ENCODE data around the gene AP1S3.
"Not testable (repeated sequence)": the region's sequence is repeated elsewhere in the genome, so short reads cannot be mapped to it uniquely, and the experiment has no call there.

Gene AP1S3

DNA sequence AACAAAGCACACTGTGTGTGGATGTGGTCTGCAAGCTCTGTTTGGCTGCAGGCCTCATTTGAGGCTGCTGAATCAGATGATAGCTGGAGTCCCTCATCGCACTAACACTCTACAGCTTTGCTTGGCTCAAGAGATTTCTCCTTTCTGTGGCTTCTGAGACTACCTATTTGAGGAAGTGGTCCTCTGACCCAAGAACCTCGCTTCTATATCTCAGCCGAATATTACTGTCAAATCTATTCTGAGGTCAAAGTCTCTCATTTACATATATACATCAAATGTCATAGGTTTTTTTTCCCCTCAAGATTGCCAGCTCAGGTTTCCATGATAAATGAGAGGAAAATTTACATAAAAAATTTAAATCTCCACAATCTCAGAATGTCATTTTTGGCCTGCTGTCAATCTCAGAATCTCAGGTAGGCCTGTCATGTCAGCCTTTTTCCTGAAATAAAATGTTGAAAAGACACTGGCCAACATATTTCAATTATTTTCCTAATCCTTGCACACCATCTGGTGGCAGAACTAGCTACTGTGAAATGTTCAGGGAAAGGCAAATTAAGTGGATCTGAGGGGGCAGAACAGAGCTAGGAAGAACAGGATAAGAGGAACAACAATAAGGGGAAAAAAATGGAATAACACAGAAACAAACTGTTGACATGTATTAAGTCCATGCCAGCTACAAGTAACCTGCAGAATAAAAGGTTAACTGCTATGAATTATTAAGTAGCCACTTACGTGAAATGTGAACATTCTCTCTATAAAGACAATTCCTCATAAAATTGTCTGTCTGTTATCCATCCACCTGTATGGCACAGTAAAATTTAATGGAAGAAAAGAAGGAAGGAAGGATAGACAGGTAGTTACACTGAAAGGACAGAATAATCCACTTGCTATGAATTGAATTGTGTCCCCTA, 39.3 kb downstream of the AP1S3 start:
- no peaks in the 10 kb centered on the region for H3K9me3 ChIP-seq (replicated peaks; ENCODE audit: low read length)
- peaks cover 43% of the 10 kb centered on the region for H3K4me1 ChIP-seq (ENCODE audit: control insufficient read depth, insufficient read depth, low read length)
- H3K27me3 ChIP-seq (ENCODE audit: control insufficient read depth, insufficient read depth, low read length) = no peaks in the 10 kb centered on the region
- H3K36me3 ChIP-seq (ENCODE audit: insufficient read depth, low read length) = no peaks in the 10 kb centered on the region
- no peak overlapping the region for H3K4me2 ChIP-seq (ENCODE audit: low read length)
- H3K4me3 ChIP-seq (ENCODE audit: low read length) = no peak overlapping the region
- H3K9ac ChIP-seq (ENCODE audit: low read depth, low read length) = no peak overlapping the region

DNA sequence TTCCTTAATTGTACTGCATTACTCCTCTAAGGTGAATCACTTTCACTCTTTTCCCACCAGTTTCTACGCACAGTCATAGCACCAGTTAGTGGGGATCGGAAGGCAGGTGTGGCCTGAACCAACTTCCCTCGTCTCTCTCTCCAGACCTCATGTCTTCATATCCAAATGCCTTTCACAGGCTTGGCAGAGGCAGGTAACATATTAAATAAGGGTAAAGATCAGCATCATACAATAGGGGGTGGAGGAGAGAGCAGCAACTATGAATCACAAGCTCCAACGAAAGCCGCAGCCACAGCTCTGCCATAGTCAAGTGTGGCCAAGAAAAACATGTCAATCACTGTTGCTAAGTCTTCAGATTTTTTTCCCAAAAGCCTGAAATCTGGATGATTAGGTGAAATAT, 40.3 kb downstream of the AP1S3 start:
- Histone ChIP-seq H3K27me3 (ENCODE audit: control insufficient read depth, insufficient read depth, low read length) (no peaks in the 10 kb centered on the region), H3K4me2 (ENCODE audit: low read length) (peak overlapping the region; percentile 7), H3K36me3 (ENCODE audit: insufficient read depth, low read length) (no peaks in the 10 kb centered on the region), H3K4me3 (ENCODE audit: low read length) (no peak overlapping the region), H3K4me1 (ENCODE audit: control insufficient read depth, insufficient read depth, low read length) (peaks cover 43% of the 10 kb centered on the region), H3K9me3 (replicated peaks; ENCODE audit: low read length) (no peaks in the 10 kb centered on the region), H3K9ac (ENCODE audit: low read depth, low read length) (no peak overlapping the region)

DNA sequence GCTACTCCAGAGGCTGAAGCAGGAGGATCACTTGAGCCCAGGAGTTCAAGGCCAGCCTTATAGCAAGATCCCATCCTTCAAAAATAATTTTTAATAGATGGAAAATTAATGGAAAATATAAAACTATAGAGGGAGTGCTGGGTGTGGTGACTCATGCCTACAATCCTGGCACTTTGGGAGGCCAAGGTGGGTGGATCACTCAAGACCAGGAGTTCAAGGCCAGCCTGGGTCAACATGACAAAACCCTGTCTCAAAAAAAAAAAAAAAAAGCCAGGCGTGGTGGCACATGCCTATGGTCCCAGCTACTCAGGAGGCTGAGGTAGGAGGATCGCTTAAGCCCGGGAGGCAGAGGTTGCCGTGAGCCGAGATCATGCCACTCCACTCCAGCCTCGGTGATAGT, 48.0 kb downstream of the AP1S3 start:
- Histone ChIP-seq H3K4me2 (ENCODE audit: low read length) (no peak overlapping the region), H3K9ac (ENCODE audit: low read depth, low read length) (no peak overlapping the region), H3K4me1 (ENCODE audit: control insufficient read depth, insufficient read depth, low read length) (no peaks in the 10 kb centered on the region), H3K36me3 (ENCODE audit: insufficient read depth, low read length) (no peaks in the 10 kb centered on the region), H3K27me3 (ENCODE audit: control insufficient read depth, insufficient read depth, low read length) (no peaks in the 10 kb centered on the region), H3K4me3 (ENCODE audit: low read length) (no peak overlapping the region), H3K9me3 (replicated peaks; ENCODE audit: low read length) (no peaks in the 10 kb centered on the region)

DNA sequence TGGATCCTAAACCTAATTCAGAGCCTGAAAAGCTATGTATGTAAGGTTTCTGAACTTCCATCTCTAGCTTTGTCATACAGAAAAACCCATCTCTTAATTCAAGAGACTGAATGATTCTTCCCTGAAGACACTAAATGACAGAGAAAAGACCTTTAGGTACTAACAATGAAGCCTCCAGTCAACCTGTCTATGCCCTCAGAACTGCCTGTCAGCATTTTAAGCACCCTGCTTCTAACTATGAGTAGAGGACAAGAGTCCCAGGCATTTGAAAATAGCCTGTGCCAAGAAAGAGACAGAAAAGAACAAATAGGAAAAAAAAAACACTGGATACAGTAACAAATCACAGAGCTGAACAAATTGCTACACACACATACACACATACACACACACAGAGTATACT, 48.6 kb downstream of the AP1S3 start:
- H3K9ac ChIP-seq (ENCODE audit: low read depth, low read length) = no peak overlapping the region
- no peaks in the 10 kb centered on the region for H3K27me3 ChIP-seq (ENCODE audit: control insufficient read depth, insufficient read depth, low read length)
- H3K4me1 ChIP-seq (ENCODE audit: control insufficient read depth, insufficient read depth, low read length) = no peaks in the 10 kb centered on the region
- H3K36me3 ChIP-seq (ENCODE audit: insufficient read depth, low read length) = no peaks in the 10 kb centered on the region
- no peaks in the 10 kb centered on the region for H3K9me3 ChIP-seq (replicated peaks; ENCODE audit: low read length)
- no peak overlapping the region for H3K4me3 ChIP-seq (ENCODE audit: low read length)
- H3K4me2 ChIP-seq (ENCODE audit: low read length) = no peak overlapping the region

DNA sequence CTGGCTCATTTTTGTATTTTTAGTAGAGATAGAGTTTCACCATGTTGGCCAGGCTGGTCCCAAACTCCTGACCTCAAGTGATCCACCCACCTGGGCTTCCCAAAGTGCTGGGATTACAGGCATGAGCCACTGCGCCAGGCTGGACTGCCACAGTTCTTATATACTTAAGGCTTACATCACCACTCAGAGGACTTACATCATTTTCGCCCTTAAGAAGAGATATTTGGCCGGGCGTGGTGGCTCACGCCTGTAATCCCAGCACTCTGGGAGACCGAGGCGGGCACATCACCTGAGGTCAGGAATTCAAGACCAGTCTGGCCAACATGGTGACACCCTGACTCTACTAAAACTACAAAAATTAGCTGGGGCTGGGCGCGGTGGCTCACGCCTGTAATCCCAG, 49.3 kb downstream of the AP1S3 start:
- not testable (repeated sequence) for H3K9me3 ChIP-seq (replicated peaks; ENCODE audit: low read length); H3K4me1 ChIP-seq (ENCODE audit: control insufficient read depth, insufficient read depth, low read length); H3K36me3 ChIP-seq (ENCODE audit: insufficient read depth, low read length); H3K27me3 ChIP-seq (ENCODE audit: control insufficient read depth, insufficient read depth, low read length); H3K4me2 ChIP-seq (ENCODE audit: low read length); H3K9ac ChIP-seq (ENCODE audit: low read depth, low read length); H3K4me3 ChIP-seq (ENCODE audit: low read length)

DNA sequence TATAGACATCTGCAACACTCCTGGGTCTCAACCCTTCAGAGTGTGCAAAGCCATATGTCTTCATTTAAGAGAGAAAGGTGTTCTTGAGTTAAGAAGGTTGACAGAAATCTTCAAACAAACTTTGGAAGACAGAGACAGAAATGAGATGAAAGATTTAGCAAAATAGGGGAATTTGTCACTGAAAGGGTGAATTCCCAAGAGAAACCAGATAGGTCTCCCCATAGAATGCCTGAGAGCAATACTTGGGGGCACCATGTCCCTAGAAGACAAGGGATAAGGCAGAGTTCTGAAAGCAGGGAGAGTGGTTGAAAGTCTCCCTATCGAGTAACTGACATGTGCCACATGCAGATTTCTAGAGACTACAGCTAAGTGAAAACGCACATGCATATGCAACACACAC, 50.0 kb downstream of the AP1S3 start:
- H3K9ac ChIP-seq (ENCODE audit: low read depth, low read length) = no peak overlapping the region
- no peak overlapping the region for H3K4me2 ChIP-seq (ENCODE audit: low read length)
- no peaks in the 10 kb centered on the region for H3K9me3 ChIP-seq (replicated peaks; ENCODE audit: low read length)
- no peaks in the 10 kb centered on the region for H3K36me3 ChIP-seq (ENCODE audit: insufficient read depth, low read length)
- no peaks in the 10 kb centered on the region for H3K27me3 ChIP-seq (ENCODE audit: control insufficient read depth, insufficient read depth, low read length)
- no peak overlapping the region for H3K4me3 ChIP-seq (ENCODE audit: low read length)
- H3K4me1 ChIP-seq (ENCODE audit: control insufficient read depth, insufficient read depth, low read length) = no peaks in the 10 kb centered on the region

DNA sequence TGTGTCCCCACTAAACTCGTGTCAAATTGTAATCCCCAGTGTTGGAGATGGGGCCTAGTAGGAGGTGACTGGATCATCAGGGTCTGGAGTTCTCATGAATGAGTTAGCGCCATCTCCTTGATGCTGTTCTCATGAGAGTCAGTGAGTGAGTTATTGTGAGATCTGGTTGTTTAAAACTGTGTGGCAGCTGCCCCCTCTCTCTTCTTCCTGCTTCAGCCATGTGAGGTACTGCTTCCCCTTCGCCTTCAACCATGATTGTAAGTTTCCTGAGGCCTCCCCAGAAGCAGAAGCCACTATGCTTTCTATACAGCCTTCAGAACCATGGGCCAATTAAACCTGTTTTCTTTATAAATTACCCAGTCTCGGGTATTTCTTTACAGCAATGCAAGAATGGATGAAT, 50.4 kb downstream of the AP1S3 start:
- no peak overlapping the region for H3K4me2 ChIP-seq (ENCODE audit: low read length)
- H3K9ac ChIP-seq (ENCODE audit: low read depth, low read length) = no peak overlapping the region
- H3K27me3 ChIP-seq (ENCODE audit: control insufficient read depth, insufficient read depth, low read length) = no peaks in the 10 kb centered on the region
- no peaks in the 10 kb centered on the region for H3K4me1 ChIP-seq (ENCODE audit: control insufficient read depth, insufficient read depth, low read length)
- no peaks in the 10 kb centered on the region for H3K36me3 ChIP-seq (ENCODE audit: insufficient read depth, low read length)
- no peak overlapping the region for H3K4me3 ChIP-seq (ENCODE audit: low read length)
- H3K9me3 ChIP-seq (replicated peaks; ENCODE audit: low read length) = no peaks in the 10 kb centered on the region

DNA sequence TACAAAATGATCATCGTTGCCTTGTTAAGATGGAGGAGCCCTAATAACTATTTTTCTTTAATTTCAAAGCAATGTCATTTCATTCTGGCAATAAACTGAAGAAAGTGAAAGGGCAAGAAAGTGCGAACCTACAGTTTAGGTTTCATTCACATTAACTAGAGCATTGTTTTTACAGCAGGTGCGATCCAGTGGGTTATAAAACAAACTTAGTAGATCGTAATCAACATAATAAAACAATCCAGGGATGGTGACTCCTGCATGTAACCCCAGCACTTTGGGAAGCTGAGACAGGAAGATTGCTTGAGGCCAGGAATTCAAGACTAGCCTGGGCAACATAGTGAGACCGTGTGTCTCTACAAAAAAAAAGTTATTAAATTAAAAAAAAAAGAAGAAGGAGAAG, 51.1 kb downstream of the AP1S3 start:
- Histone ChIP-seq H3K9ac (ENCODE audit: low read depth, low read length) (no peak overlapping the region), H3K4me2 (ENCODE audit: low read length) (no peak overlapping the region), H3K4me1 (ENCODE audit: control insufficient read depth, insufficient read depth, low read length) (no peaks in the 10 kb centered on the region), H3K4me3 (ENCODE audit: low read length) (no peak overlapping the region), H3K36me3 (ENCODE audit: insufficient read depth, low read length) (no peaks in the 10 kb centered on the region), H3K27me3 (ENCODE audit: control insufficient read depth, insufficient read depth, low read length) (no peaks in the 10 kb centered on the region), H3K9me3 (replicated peaks; ENCODE audit: low read length) (no peaks in the 10 kb centered on the region)

DNA sequence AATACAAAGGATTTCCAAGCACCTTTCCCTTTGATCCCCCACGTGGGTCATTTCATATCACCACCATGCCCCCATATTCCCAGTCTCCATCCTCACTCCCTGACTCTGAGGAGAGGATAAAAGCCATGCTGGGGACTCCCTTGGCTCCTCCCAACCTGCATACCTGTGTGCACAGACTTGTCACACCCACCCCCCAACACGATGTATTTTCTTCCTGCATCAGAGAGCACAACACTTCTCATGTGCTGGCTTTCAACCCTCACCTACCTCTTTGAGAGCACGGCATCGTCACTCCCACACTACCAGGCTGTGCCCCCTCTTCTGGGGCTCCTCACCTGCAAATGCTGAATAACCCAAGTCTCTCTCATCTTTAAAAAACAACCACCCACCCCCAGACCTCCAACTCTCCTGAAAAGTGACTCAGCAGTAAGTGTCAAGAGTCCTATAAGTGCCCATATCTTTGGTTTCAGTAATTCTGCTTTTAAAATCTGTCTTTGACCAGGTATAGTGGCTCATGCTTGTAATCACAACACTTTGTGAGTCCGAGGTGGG, 53.1 kb downstream of the AP1S3 start:
- no peaks in the 10 kb centered on the region for H3K27me3 ChIP-seq (ENCODE audit: control insufficient read depth, insufficient read depth, low read length)
- no peak overlapping the region for H3K4me3 ChIP-seq (ENCODE audit: low read length)
- no peaks in the 10 kb centered on the region for H3K36me3 ChIP-seq (ENCODE audit: insufficient read depth, low read length)
- no peaks in the 10 kb centered on the region for H3K9me3 ChIP-seq (replicated peaks; ENCODE audit: low read length)
- no peak overlapping the region for H3K4me2 ChIP-seq (ENCODE audit: low read length)
- H3K4me1 ChIP-seq (ENCODE audit: control insufficient read depth, insufficient read depth, low read length) = no peaks in the 10 kb centered on the region
- H3K9ac ChIP-seq (ENCODE audit: low read depth, low read length) = no peak overlapping the region

DNA sequence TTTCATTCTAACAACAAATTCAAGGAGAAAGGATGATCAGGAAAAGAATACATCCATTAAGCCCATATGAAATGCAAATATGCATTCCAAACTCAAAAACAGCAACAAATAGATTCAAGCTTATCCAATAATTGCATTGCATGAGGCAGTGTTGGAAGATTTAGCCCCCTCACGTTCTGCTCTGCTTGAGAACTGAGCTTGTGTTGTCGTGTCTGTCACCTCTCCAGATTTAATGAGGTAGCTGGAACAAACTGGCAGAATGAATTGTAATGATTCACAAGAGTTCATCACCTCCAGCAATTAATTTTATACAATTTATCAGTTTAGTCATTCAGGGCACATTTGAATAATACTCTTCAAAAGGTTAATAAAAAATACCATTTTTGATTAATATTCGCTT, 54.8 kb downstream of the AP1S3 start:
- Histone ChIP-seq H3K27me3 (ENCODE audit: control insufficient read depth, insufficient read depth, low read length) (no peaks in the 10 kb centered on the region), H3K9me3 (replicated peaks; ENCODE audit: low read length) (no peaks in the 10 kb centered on the region), H3K4me1 (ENCODE audit: control insufficient read depth, insufficient read depth, low read length) (no peaks in the 10 kb centered on the region), H3K9ac (ENCODE audit: low read depth, low read length) (no peak overlapping the region), H3K36me3 (ENCODE audit: insufficient read depth, low read length) (no peaks in the 10 kb centered on the region), H3K4me2 (ENCODE audit: low read length) (no peak overlapping the region), H3K4me3 (ENCODE audit: low read length) (no peak overlapping the region)

DNA sequence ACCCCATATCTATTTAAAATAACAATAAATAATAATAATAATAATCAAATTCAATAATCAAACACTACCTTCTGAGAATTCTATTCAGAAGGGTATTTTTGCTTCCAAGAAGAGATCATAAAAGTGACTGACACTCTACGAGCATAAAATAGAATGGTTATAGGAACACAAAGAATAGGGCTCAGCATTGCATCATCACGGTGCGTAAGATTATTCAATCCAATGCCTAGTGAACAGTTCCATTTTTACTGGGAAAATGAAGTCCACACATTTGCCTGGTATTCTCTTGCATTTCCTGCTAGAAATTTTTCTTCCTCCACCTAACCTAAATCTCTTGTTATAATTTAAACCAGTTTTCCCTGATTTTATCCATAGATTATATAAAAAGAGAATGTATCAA, 55.8 kb downstream of the AP1S3 start:
- peaks cover under 1% of the 10 kb centered on the region for H3K36me3 ChIP-seq (ENCODE audit: insufficient read depth, low read length)
- H3K4me3 ChIP-seq (ENCODE audit: low read length) = no peak overlapping the region
- no peak overlapping the region for H3K4me2 ChIP-seq (ENCODE audit: low read length)
- no peaks in the 10 kb centered on the region for H3K9me3 ChIP-seq (replicated peaks; ENCODE audit: low read length)
- H3K4me1 ChIP-seq (ENCODE audit: control insufficient read depth, insufficient read depth, low read length) = no peaks in the 10 kb centered on the region
- H3K27me3 ChIP-seq (ENCODE audit: control insufficient read depth, insufficient read depth, low read length) = no peaks in the 10 kb centered on the region
- no peak overlapping the region for H3K9ac ChIP-seq (ENCODE audit: low read depth, low read length)

DNA sequence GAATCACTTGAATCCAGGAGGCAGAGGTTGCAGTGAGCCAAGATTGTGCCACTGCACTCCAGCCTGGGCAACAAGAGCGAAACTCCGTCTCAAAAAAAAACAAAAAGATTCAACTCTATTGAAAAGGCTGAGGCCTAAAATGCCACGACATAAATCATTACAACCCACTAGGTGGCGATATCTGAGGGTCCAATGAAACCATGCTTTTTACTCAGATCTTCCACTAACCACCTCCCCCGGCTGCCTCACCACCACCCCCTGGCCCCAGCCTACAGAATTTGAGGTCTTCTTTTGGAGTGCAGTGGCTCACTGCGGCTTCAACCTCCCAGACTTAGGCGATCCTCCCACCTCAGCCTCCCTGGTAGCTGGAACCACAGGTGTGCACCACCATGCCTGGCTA, 57.5 kb downstream of the AP1S3 start:
- Histone ChIP-seq H3K9ac (ENCODE audit: low read depth, low read length) (no peak overlapping the region), H3K36me3 (ENCODE audit: insufficient read depth, low read length) (peaks cover 5% of the 10 kb centered on the region), H3K9me3 (replicated peaks; ENCODE audit: low read length) (no peaks in the 10 kb centered on the region), H3K4me1 (ENCODE audit: control insufficient read depth, insufficient read depth, low read length) (no peaks in the 10 kb centered on the region), H3K27me3 (ENCODE audit: control insufficient read depth, insufficient read depth, low read length) (no peaks in the 10 kb centered on the region), H3K4me2 (ENCODE audit: low read length) (no peak overlapping the region), H3K4me3 (ENCODE audit: low read length) (no peak overlapping the region)

Measured in skeletal muscle satellite cell (primary cell).